ENCODE results near the gene ADRA2A.

The ADRA2A gene

GRCh38 chr10:111117528-111118277 is 40.9 kb downstream of the ADRA2A start:
- TF ChIP-seq ZNF560 (tag by site-specific recombination; IDR thresholded peaks at IDR 0.05; ENCODE audit: borderline replicate concordance) (no peak), ZBTB10 (tag by site-specific recombination; IDR thresholded peaks at IDR 0.05) (no peak), KLF8 (tag by site-specific recombination; IDR thresholded peaks at IDR 0.05) (no peak)
- H3K36me3 ChIP-seq (ENCODE audit: control insufficient read depth in 2 of 2, insufficient read depth in 1 of 2, low read length in 2 of 2): no peaks in the 10 kb centered on the region
- H3K4me1 ChIP-seq (ENCODE audit: control insufficient read depth, insufficient read depth, low read length): no peaks in the 10 kb centered on the region
- ChIA-PET CTCF (interaction anchor here (0.7 kb wide), 1 partner anchor 162 kb away, joined by 3 read pairs; no protein-coding TSS in a partner anchor), POLR2A (no interaction called here)
- H3K27ac ChIP-seq (ENCODE audit: extremely low read depth, low read depth, low read length): no peak overlapping the region
- H3K4me3 ChIP-seq (ENCODE audit: low read depth, low read length): no peak overlapping the region
- H3K9me3 ChIP-seq (ENCODE audit: control insufficient read depth, insufficient read depth, low read depth, low read length): no peaks in the 10 kb centered on the region; the same call in 1 of the 2 replicates

GRCh38 chr10:111118758-111119157 is 41.9 kb downstream of the ADRA2A start:
- ChIA-PET POLR2A (no interaction called here), CTCF (no interaction called here)
- H3K4me1 ChIP-seq (ENCODE audit: control insufficient read depth, insufficient read depth, low read length): no peaks in the 10 kb centered on the region
- no peak overlapping the region for H3K27ac ChIP-seq (ENCODE audit: extremely low read depth, low read depth, low read length)
- no peaks in the 10 kb centered on the region; the same call in 1 of the 2 replicates for H3K9me3 ChIP-seq (ENCODE audit: control insufficient read depth, insufficient read depth, low read depth, low read length)
- TF ChIP-seq ZNF529 (tag by site-specific recombination; IDR thresholded peaks at IDR 0.05; ENCODE audit: insufficient replicate concordance): no peak
- TF ChIP-seq GLIS1 (tag by site-specific recombination; IDR thresholded peaks at IDR 0.05): no peak
- no peak for TF ChIP-seq ZNF555 (tag by site-specific recombination; conservative IDR thresholded peaks at IDR 0.05)
- no peak for TF ChIP-seq ZNF10 (tag by site-specific recombination; IDR thresholded peaks at IDR 0.05)
- TF ChIP-seq ZSCAN4 (tag by site-specific recombination; IDR thresholded peaks at IDR 0.05): no peak
- no peak for TF ChIP-seq ZNF544 (tag by site-specific recombination; IDR thresholded peaks at IDR 0.05)
- no peak for TF ChIP-seq ZNF670 (tag by site-specific recombination; IDR thresholded peaks at IDR 0.05; ENCODE audit: low read depth)
- no peak for TF ChIP-seq ZBTB17 (tag by site-specific recombination; IDR thresholded peaks at IDR 0.05)
- TF ChIP-seq ZNF704 (tag by site-specific recombination; IDR thresholded peaks at IDR 0.05): no peak
- TF ChIP-seq ZNF175 (tag by site-specific recombination; IDR thresholded peaks at IDR 0.05): no peak
- TF ChIP-seq KLF8 (tag by site-specific recombination; IDR thresholded peaks at IDR 0.05): no peak
- no peak for TF ChIP-seq ZNF449 (tag by site-specific recombination; IDR thresholded peaks at IDR 0.05)
- no peak for TF ChIP-seq ZNF223 (tag by site-specific recombination; IDR thresholded peaks at IDR 0.05)
- no peak overlapping the region for H3K4me3 ChIP-seq (ENCODE audit: low read depth, low read length)
- no peaks in the 10 kb centered on the region for H3K36me3 ChIP-seq (ENCODE audit: control insufficient read depth in 2 of 2, insufficient read depth in 1 of 2, low read length in 2 of 2)

Data from HEK293 (cell line).